ENCODE measurements around the gene HERC4.
"Not testable (repeated sequence)": the region's sequence is repeated elsewhere in the genome, so short reads cannot be mapped to it uniquely, and the experiment has no call there.

DNA sequence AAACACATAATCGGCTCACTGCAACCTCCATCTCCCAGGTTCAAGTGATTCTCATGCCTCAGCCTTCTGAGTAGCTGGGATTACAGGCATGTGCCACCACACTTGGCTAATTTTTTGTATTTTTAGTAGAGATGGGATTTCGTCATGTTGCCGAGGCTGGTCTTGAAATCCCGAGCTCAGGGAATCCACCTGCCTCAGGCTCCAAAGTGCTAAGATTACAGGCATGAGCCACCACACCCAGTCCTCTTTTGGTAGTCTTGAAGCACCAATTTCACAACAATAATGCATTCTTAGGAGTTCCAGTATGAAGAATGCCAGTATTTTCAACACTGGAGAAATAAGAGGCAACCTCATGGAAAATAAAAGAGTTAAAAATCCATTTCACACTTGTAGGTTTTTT lies 109.0 kb downstream of the HERC4 start:
- TF ChIP-seq, protein P1, sequence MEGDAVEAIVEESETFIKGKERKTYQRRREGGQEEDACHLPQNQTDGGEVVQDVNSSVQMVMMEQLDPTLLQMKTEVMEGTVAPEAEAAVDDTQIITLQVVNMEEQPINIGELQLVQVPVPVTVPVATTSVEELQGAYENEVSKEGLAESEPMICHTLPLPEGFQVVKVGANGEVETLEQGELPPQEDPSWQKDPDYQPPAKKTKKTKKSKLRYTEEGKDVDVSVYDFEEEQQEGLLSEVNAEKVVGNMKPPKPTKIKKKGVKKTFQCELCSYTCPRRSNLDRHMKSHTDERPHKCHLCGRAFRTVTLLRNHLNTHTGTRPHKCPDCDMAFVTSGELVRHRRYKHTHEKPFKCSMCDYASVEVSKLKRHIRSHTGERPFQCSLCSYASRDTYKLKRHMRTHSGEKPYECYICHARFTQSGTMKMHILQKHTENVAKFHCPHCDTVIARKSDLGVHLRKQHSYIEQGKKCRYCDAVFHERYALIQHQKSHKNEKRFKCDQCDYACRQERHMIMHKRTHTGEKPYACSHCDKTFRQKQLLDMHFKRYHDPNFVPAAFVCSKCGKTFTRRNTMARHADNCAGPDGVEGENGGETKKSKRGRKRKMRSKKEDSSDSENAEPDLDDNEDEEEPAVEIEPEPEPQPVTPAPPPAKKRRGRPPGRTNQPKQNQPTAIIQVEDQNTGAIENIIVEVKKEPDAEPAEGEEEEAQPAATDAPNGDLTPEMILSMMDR (IDR thresholded peaks at IDR 0.05), result not testable (repeated sequence)
- TF ChIP-seq ZFX (IDR thresholded peaks at IDR 0.05; ENCODE audit: borderline replicate concordance), result not testable (repeated sequence)

All from 22Rv1 (cell line).